ENCODE measurements around the gene TSPY3.
"Not testable (repeated sequence)": the region's sequence is repeated elsewhere in the genome, so short reads cannot be mapped to it uniquely, and the experiment has no call there.

The TSPY3 gene, protein sequence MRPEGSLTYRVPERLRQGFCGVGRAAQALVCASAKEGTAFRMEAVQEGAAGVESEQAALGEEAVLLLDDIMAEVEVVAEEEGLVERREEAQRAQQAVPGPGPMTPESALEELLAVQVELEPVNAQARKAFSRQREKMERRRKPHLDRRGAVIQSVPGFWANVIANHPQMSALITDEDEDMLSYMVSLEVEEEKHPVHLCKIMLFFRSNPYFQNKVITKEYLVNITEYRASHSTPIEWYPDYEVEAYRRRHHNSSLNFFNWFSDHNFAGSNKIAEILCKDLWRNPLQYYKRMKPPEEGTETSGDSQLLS

DNA sequence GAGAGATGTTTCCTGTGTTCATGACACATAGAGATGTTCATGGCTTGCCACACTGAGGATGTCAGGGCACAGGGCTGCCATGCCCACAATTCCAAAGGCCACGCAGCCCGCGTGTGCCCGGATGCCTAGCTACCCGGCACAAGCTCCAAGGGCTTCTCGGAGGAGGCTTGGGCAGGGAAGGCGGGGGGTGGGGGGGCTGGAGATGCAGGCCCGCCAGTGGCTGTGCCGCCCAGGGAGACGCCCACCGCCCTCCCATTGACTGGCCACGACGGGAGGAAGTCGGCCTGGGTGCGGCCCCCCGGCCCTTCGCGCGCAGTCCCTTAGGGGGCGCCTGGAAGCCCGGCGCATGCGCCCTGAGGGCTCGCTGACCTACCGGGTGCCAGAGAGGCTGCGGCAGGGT, at the start of gene TSPY3:
Gene TSPY3, plus strand, starts transcription at position 301 of the 400 bp plus-strand sequence. Its CDS starts 46 bp downstream, at position 347.
- DNase-seq = not testable (repeated sequence)

- not testable (repeated sequence) for DNase-seq
Measured at GRCh38 chrY:9357497-9357896, 40.7 kb upstream of the TSPY3 start, which contains the start of gene TSPY8. TSS of gene TSPY8 (plus strand) at chrY:9357797. CDS start at chrY:9357843, 46 bp downstream.

GRCh38 chrY:9396527-9396926, 1.7 kb upstream of the TSPY3 start:
- not testable (repeated sequence) for DNase-seq
